HL-60 (cell line): ENCODE results near the gene LMBR1L.

Source experiments
- GABPA ChIP-seq: IDR thresholded peaks from 2 replicates; pipeline ENCODE4 v1.6.1; 2012; ENCODE audit warnings: low read depth
- POLR2AphosphoS5 ChIP-seq: IDR thresholded peaks from 2 replicates; pipeline ENCODE4 v1.6.1; 2012; ENCODE audit warnings: low read depth
- SPI1 ChIP-seq: IDR thresholded peaks from 2 replicates; pipeline ENCODE4 v1.6.1; 2012; ENCODE audit warnings: low read depth, mild to moderate bottlenecking, borderline replicate concordance
- TF ChIP-seq, protein P1 (sequence below): IDR thresholded peaks from one replicate; pipeline ENCODE4 v1.5.1; 2011; ENCODE audit warnings: low read length, control low read depth, inconsistent platforms; ENCODE audit not compliant: insufficient read depth

GRCh38 chr12:49094160-49094974 is 16.3 kb downstream of the LMBR1L start, which contains the start of gene DHH:
- TF ChIP-seq POLR2AphosphoS5 (no peak), GABPA (no peak), SPI1 (no peak)
- TF ChIP-seq, protein P1, sequence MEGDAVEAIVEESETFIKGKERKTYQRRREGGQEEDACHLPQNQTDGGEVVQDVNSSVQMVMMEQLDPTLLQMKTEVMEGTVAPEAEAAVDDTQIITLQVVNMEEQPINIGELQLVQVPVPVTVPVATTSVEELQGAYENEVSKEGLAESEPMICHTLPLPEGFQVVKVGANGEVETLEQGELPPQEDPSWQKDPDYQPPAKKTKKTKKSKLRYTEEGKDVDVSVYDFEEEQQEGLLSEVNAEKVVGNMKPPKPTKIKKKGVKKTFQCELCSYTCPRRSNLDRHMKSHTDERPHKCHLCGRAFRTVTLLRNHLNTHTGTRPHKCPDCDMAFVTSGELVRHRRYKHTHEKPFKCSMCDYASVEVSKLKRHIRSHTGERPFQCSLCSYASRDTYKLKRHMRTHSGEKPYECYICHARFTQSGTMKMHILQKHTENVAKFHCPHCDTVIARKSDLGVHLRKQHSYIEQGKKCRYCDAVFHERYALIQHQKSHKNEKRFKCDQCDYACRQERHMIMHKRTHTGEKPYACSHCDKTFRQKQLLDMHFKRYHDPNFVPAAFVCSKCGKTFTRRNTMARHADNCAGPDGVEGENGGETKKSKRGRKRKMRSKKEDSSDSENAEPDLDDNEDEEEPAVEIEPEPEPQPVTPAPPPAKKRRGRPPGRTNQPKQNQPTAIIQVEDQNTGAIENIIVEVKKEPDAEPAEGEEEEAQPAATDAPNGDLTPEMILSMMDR = no peak
